Measurements from ENCODE around the gene KIF24.

DNA sequence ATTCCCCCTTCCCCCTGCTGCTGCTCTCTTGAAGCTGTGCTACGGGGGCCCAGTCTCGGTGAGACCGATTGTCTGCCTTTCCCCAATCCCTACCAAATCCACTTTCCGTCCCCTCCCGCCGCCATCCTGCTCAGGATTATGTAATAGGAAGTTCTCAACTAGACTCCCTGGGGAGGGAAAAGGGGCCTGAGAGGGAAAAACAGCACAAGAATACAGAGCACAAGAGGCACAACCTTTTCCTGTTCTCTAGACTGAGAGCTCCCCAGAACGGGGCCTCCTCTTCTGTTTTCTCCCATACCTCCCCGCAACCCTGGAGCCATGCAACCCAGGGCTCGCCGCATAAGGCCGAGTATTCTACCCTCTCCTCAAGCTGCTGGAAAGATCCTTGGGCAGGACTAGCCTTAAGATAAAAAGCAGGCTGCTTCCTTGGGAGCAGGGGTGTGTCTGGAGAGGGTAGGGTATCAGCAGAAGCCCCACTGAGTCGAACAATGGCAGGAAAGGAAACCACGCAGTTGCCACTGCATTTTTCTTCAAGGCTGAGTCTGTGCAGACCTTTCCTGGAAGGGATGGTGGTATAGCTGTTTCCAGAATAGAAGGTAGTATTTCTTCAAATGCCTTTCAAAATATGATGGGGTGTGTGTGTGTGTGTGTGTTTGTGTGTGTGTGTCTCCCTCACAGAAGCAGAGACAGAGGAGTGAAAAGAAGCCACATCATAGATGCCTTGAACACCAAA, 34.7 kb upstream of the KIF24 start:
- TF ChIP-seq CTCF (IDR thresholded peaks at IDR 0.05 in 4 of 5, conservative IDR thresholded peaks at IDR 0.05 in 1 of 5) (no peak), POLR2A (IDR thresholded peaks at IDR 0.05) (no peak)
